Endothelial cell of umbilical vein (primary cell): ENCODE results near the gene DENND4A. TPM values are rescaled to one million over a fixed set of nuclear protein-coding genes. Genes with fewer than 3 reads are reported as not detected.

Source experiments
- BruUV-seq: library from RNA; stranded (reverse); fragments of 400-500 nt; replicated peaks from 2 replicates; lab custom pipeline; 2021; lab: Mats Ljungman, UMichigan
- CTCF ChIA-PET: fragments of 300-600, 350-600 bp; sonication (Branson Sonifier 250); formaldehyde crosslinking; loops from one replicate; lab custom pipeline; 2021; ENCODE audit warnings: antibody characterized with exemption, inconsistent platforms; lab: Charles Lee
- POLR2A ChIA-PET: fragments of 300-600, 350-600 bp; sonication (Branson Sonifier 250); formaldehyde crosslinking; loops from one replicate; lab custom pipeline; 2021; ENCODE audit warnings: antibody characterized with exemption, inconsistent platforms; lab: Charles Lee
- DNase-seq: peaks from one replicate; pipeline ENCODE4 v3.0.0-alpha.2; 2011; ENCODE audit warnings: low read depth, low spot score
- FAIRE-seq: peaks from 2 replicates; lab custom pipeline; 2011; peaks lifted over from hg19 to GRCh38; lab: Jason Lieb, UNC
- H2AFZ ChIP-seq: 2 replicates; pipeline ENCODE4 v1.6.0; 2012; ENCODE audit warnings: low read depth, low read length, control low read depth, inconsistent platforms
- H3K27ac ChIP-seq: 2 replicates; pipeline ENCODE4 v1.5.1; 2011; ENCODE audit warnings: low read depth, mild to moderate bottlenecking, control low read depth, low read length, moderate library complexity; ENCODE audit not compliant: insufficient read depth
- H3K27me3 ChIP-seq, 2 experiments: 2 replicates each; pipeline versions ENCODE4 v1.6.0 to v1.6.1; 2011; ENCODE audit warnings: low read length in 2 of 2, mixed read lengths in 1 of 2; ENCODE audit not compliant: control insufficient read depth in 2 of 2, insufficient read depth in 2 of 2
- H3K36me3 ChIP-seq, 2 experiments: 2 replicates in 1 of 2; 3 replicates in 1 of 2; pipeline ENCODE4 v1.5.1; 2011; ENCODE audit warnings: low read length in 2 of 2, mild to moderate bottlenecking in 1 of 2, moderate library complexity in 1 of 2; ENCODE audit not compliant: control insufficient read depth in 2 of 2, insufficient read depth in 2 of 2; ENCODE audit errors: extremely low read depth in 1 of 2
- H3K4me1 ChIP-seq: 3 replicates; pipeline ENCODE4 v1.5.1; 2011; ENCODE audit warnings: mild to moderate bottlenecking, low read length; ENCODE audit not compliant: control insufficient read depth, insufficient read depth; ENCODE audit errors: extremely low read depth
- H3K4me2 ChIP-seq: 2 replicates; pipeline ENCODE4 v1.6.1; 2011; ENCODE audit warnings: low read length, control low read depth, mixed read lengths; ENCODE audit not compliant: insufficient read depth
- H3K4me3 ChIP-seq, 3 experiments: fragments of 200-600 bp in 1 of 3; sonication (generic), shearing (Covaris generic) in 1 of 3; replicated peaks in 1 of 3; 2 replicates each; pipeline ENCODE4 v1.5.1; 2011 to 2016; ENCODE audit warnings: control low read depth in 3 of 3, low read length in 3 of 3, mild to moderate bottlenecking in 2 of 3, inconsistent platforms in 1 of 3, low read depth in 1 of 3, moderate library complexity in 1 of 3; ENCODE audit not compliant: insufficient read depth in 1 of 3
- H3K79me2 ChIP-seq: 2 replicates; pipeline ENCODE4 v1.6.0; 2012; ENCODE audit warnings: low read length, inconsistent platforms; ENCODE audit not compliant: control insufficient read depth, insufficient read depth
- H3K9ac ChIP-seq: replicated peaks from 2 replicates; pipeline ENCODE3; 2011; ENCODE audit warnings: low read length, control low read depth; ENCODE audit not compliant: insufficient read depth; ENCODE audit errors: extremely low read depth
- H3K9me1 ChIP-seq: replicated peaks from 3 replicates; pipeline ENCODE4 v1.6.0; 2011; ENCODE audit warnings: mild to moderate bottlenecking, low read length; ENCODE audit not compliant: control insufficient read depth, insufficient read depth; ENCODE audit errors: extremely low read depth
- H3K9me3 ChIP-seq: replicated peaks from 2 replicates; pipeline ENCODE4 v1.5.1; 2012; ENCODE audit warnings: low read length, inconsistent platforms; ENCODE audit not compliant: control insufficient read depth, insufficient read depth
- H4K20me1 ChIP-seq: replicated peaks from 2 replicates; pipeline ENCODE3; 2011; ENCODE audit warnings: mild to moderate bottlenecking, low read length; ENCODE audit not compliant: control insufficient read depth, insufficient read depth; ENCODE audit errors: extremely low read depth
- EZH2 ChIP-seq: IDR thresholded peaks from 2 replicates; pipeline ENCODE4 v1.6.1; 2012; ENCODE audit warnings: borderline replicate concordance, low read depth, mild to moderate bottlenecking, moderate library complexity, low read length, inconsistent platforms; ENCODE audit not compliant: severe bottlenecking
- FOS ChIP-seq: IDR thresholded peaks from 2 replicates; pipeline ENCODE4 v1.6.1; 2011; ENCODE audit warnings: mild to moderate bottlenecking, low read length, moderate library complexity, borderline replicate concordance; ENCODE audit not compliant: insufficient read depth
- GATA2 ChIP-seq: IDR thresholded peaks from 2 replicates; pipeline ENCODE4 v1.7.0; 2011; ENCODE audit warnings: low read depth, mild to moderate bottlenecking, moderate library complexity, mixed read lengths, low read length; ENCODE audit not compliant: insufficient read length, insufficient read depth
- JUN ChIP-seq: IDR thresholded peaks from 2 replicates; pipeline ENCODE4 v1.6.1; 2011; ENCODE audit warnings: borderline replicate concordance, low read depth; ENCODE audit not compliant: insufficient read length, insufficient read depth
- MAX ChIP-seq: IDR thresholded peaks from 2 replicates; pipeline ENCODE4 v1.6.1; 2011; ENCODE audit not compliant: insufficient read depth, insufficient read length
- MYC ChIP-seq: IDR thresholded peaks from one replicate; pipeline ENCODE4 v1.6.1; 2011; ENCODE audit warnings: mild to moderate bottlenecking, low read depth, low read length
- POLR2A ChIP-seq: IDR thresholded peaks from 2 replicates; pipeline ENCODE4 v1.6.1; 2012; ENCODE audit warnings: low read depth, mild to moderate bottlenecking, control low read depth, low read length
- POLR2AphosphoS5 ChIP-seq: IDR thresholded peaks from 2 replicates; pipeline ENCODE4 v1.6.1; 2012; ENCODE audit warnings: low read depth, mild to moderate bottlenecking, control low read depth, low read length, moderate library complexity; ENCODE audit not compliant: insufficient read depth
- dilution Hi-C: fragments of 300-500 bp; cut with MboI; formaldehyde crosslinking; loops from one replicate; pipeline ENCODE4 v1.15.0; 2019; ENCODE audit warnings: low sequenced_read_pairs; ENCODE audit not compliant: extremely low pct_ligation_motif_present
- intact Hi-C: fragments of 100-400 bp; cut with micrococcal nuclease; formaldehyde crosslinking; loops from one replicate; pipeline ENCODE4 v1.10.0; 2022
- polyA plus RNA-seq, 4 experiments: library from polyadenylated mRNA; depleted of rRNA in 3 of 4; stranded (reverse) in 3 of 4; unstranded in 1 of 4; fragments of >200 nt; gene quantifications; 2 replicates each; pipeline versions ENCODE4 v1.2.1 to v1.2.3, GENCODE V29; 2011 to 2012; ENCODE audit warnings: missing spikeins in 1 of 4
- total RNA-seq: library from RNA; stranded (reverse); gene quantifications from 2 replicates; pipeline ENCODE4 v1.2.3, GENCODE V29; 2021
- TF ChIP-seq, protein P1 (sequence below), 2 donors: IDR thresholded peaks; 1 replicate in 1 of 2; 2 replicates in 1 of 2; pipeline ENCODE4 v1.5.1; 2011; ENCODE audit warnings: low read length in 2 of 2, mild to moderate bottlenecking in 2 of 2, moderate library complexity in 2 of 2, control low read depth in 1 of 2, inconsistent platforms in 1 of 2, low read depth in 1 of 2; ENCODE audit not compliant: insufficient read depth in 1 of 2; ENCODE audit errors: extremely low read depth in 1 of 2

The DENND4A gene
- total and polyA plus RNA-seq, 2 donors (not counting 3 experiments of a cell fraction or from before 2014, with no cell fraction given): 5.7 to 22.2 TPM

- BruUV-seq: no TSS peak
- Histone ChIP-seq H3K79me2 (peaks cover 25% of the 10 kb centered on the region), H3K27me3 (no peaks in the 10 kb centered on the region), H3K4me2 (no peak overlapping the region), H2AFZ (no peak overlapping the region), H3K4me3 (no peak overlapping the region), H3K9me3 (no peaks in the 10 kb centered on the region), H3K36me3 (no peaks in the 10 kb centered on the region), H3K9me1 (no peaks in the 10 kb centered on the region), H3K27ac (no peak overlapping the region), H3K9ac (no peak overlapping the region), H4K20me1 (peaks cover 2% of the 10 kb centered on the region), H3K4me1 (no peaks in the 10 kb centered on the region)
- dilution Hi-C loops (no loop called here), intact Hi-C loops (no loop called here)
- no peak for TF ChIP-seq POLR2A
- DNase-seq (no peak), FAIRE-seq (no peak)
- ChIA-PET CTCF (no interaction called here), POLR2A (no interaction called here)
Measured at GRCh38 chr15:65767895-65768294, 24.2 kb downstream of the DENND4A start.

DNA sequence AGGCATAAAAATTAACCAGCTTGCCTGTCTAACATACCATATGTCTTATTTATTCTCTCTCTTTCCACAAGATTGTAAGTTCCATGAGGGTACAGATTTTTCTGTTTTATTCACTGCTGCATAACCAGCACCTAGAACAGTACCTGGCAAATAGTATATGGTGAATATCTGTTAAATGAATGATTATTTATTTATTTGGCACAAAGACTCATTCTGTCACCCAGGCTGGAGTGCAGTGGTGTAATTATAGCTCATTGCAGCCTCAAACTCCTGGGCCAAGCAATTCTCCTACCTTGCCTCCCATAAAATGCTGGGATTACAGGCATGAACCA is 24.9 kb downstream of the DENND4A start:
- Histone ChIP-seq H3K27ac (no peak overlapping the region), H3K79me2 (peaks cover 24% of the 10 kb centered on the region), H3K9me1 (no peaks in the 10 kb centered on the region), H2AFZ (no peak overlapping the region), H4K20me1 (peaks cover 2% of the 10 kb centered on the region), H3K9ac (no peak overlapping the region), H3K36me3 (no peaks in the 10 kb centered on the region), H3K27me3 (no peaks in the 10 kb centered on the region), H3K4me3 (no peak overlapping the region), H3K4me1 (no peaks in the 10 kb centered on the region), H3K4me2 (no peak overlapping the region), H3K9me3 (no peaks in the 10 kb centered on the region)
- ChIA-PET CTCF (interaction anchor here (0.8 to 2.0 kb wide), 3 partner anchors 9 to 130 kb away, joined by 3 to 9 read pairs (median 4); no protein-coding TSS in a partner anchor), POLR2A (no interaction called here)
- intact Hi-C loops (no loop called here), dilution Hi-C loops (no loop called here)
- TF ChIP-seq GATA2 (no peak), FOS (no peak), MYC (no peak), POLR2AphosphoS5 (no peak), POLR2A (no peak), EZH2 (no peak), JUN (no peak), MAX (no peak)
- TF ChIP-seq, protein P1, sequence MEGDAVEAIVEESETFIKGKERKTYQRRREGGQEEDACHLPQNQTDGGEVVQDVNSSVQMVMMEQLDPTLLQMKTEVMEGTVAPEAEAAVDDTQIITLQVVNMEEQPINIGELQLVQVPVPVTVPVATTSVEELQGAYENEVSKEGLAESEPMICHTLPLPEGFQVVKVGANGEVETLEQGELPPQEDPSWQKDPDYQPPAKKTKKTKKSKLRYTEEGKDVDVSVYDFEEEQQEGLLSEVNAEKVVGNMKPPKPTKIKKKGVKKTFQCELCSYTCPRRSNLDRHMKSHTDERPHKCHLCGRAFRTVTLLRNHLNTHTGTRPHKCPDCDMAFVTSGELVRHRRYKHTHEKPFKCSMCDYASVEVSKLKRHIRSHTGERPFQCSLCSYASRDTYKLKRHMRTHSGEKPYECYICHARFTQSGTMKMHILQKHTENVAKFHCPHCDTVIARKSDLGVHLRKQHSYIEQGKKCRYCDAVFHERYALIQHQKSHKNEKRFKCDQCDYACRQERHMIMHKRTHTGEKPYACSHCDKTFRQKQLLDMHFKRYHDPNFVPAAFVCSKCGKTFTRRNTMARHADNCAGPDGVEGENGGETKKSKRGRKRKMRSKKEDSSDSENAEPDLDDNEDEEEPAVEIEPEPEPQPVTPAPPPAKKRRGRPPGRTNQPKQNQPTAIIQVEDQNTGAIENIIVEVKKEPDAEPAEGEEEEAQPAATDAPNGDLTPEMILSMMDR (IDR thresholded peaks at IDR 0.05; ENCODE audit: extremely low read depth in 1 of 2, insufficient read depth in 1 of 2, low read depth in 1 of 2, low read length in 2 of 2): no peak
- no TSS peak for BruUV-seq
- no peak for FAIRE-seq
- DNase-seq: no peak
